Astrocyte (in vitro differentiated cells and primary cell): Measurements from ENCODE around the gene DMWD. TPM values are rescaled to one million over a fixed set of nuclear protein-coding genes. Genes with fewer than 3 reads are reported as not detected.

Experiments used
- DNase-seq: peaks from one replicate; pipeline ENCODE4 v3.0.0-alpha.2; 2010; ENCODE audit warnings: low read depth
- FAIRE-seq: peaks from 2 replicates; lab custom pipeline; 2011; peaks lifted over from hg19 to GRCh38; lab: Jason Lieb, UNC
- H2AFZ ChIP-seq: 2 replicates; pipeline ENCODE4 v1.6.0; 2012; ENCODE audit warnings: low read depth, low read length, inconsistent platforms
- H3K27ac ChIP-seq: 2 replicates; pipeline ENCODE4 v1.5.1; 2011; ENCODE audit warnings: low read depth, low read length, inconsistent platforms
- H3K27me3 ChIP-seq: 2 replicates; pipeline ENCODE4 v1.6.0; 2011; ENCODE audit warnings: low read length, inconsistent platforms; ENCODE audit not compliant: insufficient read depth
- H3K36me3 ChIP-seq: 2 replicates; pipeline ENCODE4 v1.5.1; 2011; ENCODE audit warnings: low read length, inconsistent platforms; ENCODE audit not compliant: insufficient read depth
- H3K4me1 ChIP-seq: 2 replicates; pipeline ENCODE4 v1.5.1; 2011; ENCODE audit warnings: low read length, inconsistent platforms; ENCODE audit not compliant: insufficient read depth
- H3K4me2 ChIP-seq: 2 replicates; pipeline ENCODE4 v1.6.0; 2012; ENCODE audit warnings: low read length, inconsistent platforms
- H3K4me3 ChIP-seq: 2 replicates; pipeline ENCODE4 v1.5.1; 2011; ENCODE audit warnings: low read depth, mild to moderate bottlenecking, low read length, inconsistent platforms; ENCODE audit not compliant: insufficient read depth
- H3K79me2 ChIP-seq: 2 replicates; pipeline ENCODE4 v1.6.0; 2012; ENCODE audit warnings: mild to moderate bottlenecking, low read length, inconsistent platforms; ENCODE audit not compliant: insufficient read depth
- H3K9ac ChIP-seq: 2 replicates; pipeline ENCODE4 v1.6.0; 2012; ENCODE audit warnings: mild to moderate bottlenecking, low read length, inconsistent platforms
- H3K9me3 ChIP-seq: 2 replicates; pipeline ENCODE4 v1.5.1; 2012; ENCODE audit warnings: low read depth, mild to moderate bottlenecking, low read length, inconsistent platforms; ENCODE audit not compliant: insufficient read depth
- H4K20me1 ChIP-seq: 2 replicates; pipeline ENCODE4 v1.6.0; 2012; ENCODE audit warnings: low read length, inconsistent platforms; ENCODE audit not compliant: insufficient read depth
- H3K27ac Mint-ChIP-seq: one replicate; pipeline ENCODE4 v1.8.0; 2021; ENCODE audit warnings: mild to moderate bottlenecking, mixed read lengths; ENCODE audit not compliant: unreplicated experiment
- H3K27me3 Mint-ChIP-seq: one replicate; pipeline ENCODE4 v1.8.0; 2021; ENCODE audit warnings: low read depth, mixed read lengths; ENCODE audit not compliant: unreplicated experiment
- H3K36me3 Mint-ChIP-seq: one replicate; pipeline ENCODE4 v1.8.0; 2021; ENCODE audit warnings: low read depth, mixed read lengths; ENCODE audit not compliant: unreplicated experiment
- H3K4me1 Mint-ChIP-seq: one replicate; pipeline ENCODE4 v1.8.0; 2021; ENCODE audit warnings: low read depth, mixed read lengths; ENCODE audit not compliant: unreplicated experiment
- H3K4me3 Mint-ChIP-seq: one replicate; pipeline ENCODE4 v1.8.0; 2021; ENCODE audit warnings: mild to moderate bottlenecking, moderate library complexity, mixed read lengths; ENCODE audit not compliant: unreplicated experiment
- H3K9me3 Mint-ChIP-seq: one replicate; pipeline ENCODE4 v1.8.0; 2021; ENCODE audit warnings: mild to moderate bottlenecking, mixed read lengths; ENCODE audit not compliant: unreplicated experiment
- CTCF ChIP-seq: IDR thresholded peaks from 2 replicates; pipeline ENCODE4 v1.5.1; 2011; ENCODE audit warnings: low read depth, mild to moderate bottlenecking, inconsistent platforms, low read length, moderate library complexity; ENCODE audit not compliant: insufficient read depth
- EZH2 ChIP-seq: IDR thresholded peaks from 2 replicates; pipeline ENCODE4 v1.6.1; 2012; ENCODE audit warnings: mild to moderate bottlenecking, low read length, inconsistent platforms; ENCODE audit not compliant: insufficient read depth
- total RNA-seq: library from RNA; stranded (reverse); gene quantifications from 2 replicates; pipeline ENCODE4 v1.2.1, GENCODE V29; 2021

The DMWD gene
- total RNA-seq, 1 donor from 2014 or later = 69.0 TPM

- no peaks in the 10 kb centered on the region for H3K36me3 Mint-ChIP-seq
Observed at GRCh38 chr19:45764945-45765701, 27.5 kb downstream of the DMWD start.

GRCh38 chr19:45764475-45764874 lies 28.2 kb downstream of the DMWD start:
- no peaks in the 10 kb centered on the region for H3K36me3 ChIP-seq
- Mint-ChIP-seq H3K36me3 (no peaks in the 10 kb centered on the region), H3K4me3 (peak overlapping the region; percentile 72), H3K9me3 (no peaks in the 10 kb centered on the region), H3K27me3 (peaks cover 3% of the 10 kb centered on the region), H3K4me1 (peaks cover 8% of the 10 kb centered on the region), H3K27ac (no peak overlapping the region)
- FAIRE-seq = no peak
- H3K4me2 ChIP-seq = peak overlapping the region; percentile 13
- peaks cover 27% of the 10 kb centered on the region for H3K4me1 ChIP-seq
- H3K27ac ChIP-seq = no peak overlapping the region
- H3K79me2 ChIP-seq = peaks cover 12% of the 10 kb centered on the region
- H3K9me3 ChIP-seq = no peaks in the 10 kb centered on the region
- no peak overlapping the region for H2AFZ ChIP-seq
- TF ChIP-seq CTCF (no peak), EZH2 (no peak)
- H3K4me3 ChIP-seq = no peak overlapping the region
- peak overlapping the region; percentile 9 for H3K9ac ChIP-seq
- DNase-seq = no peak
- no peaks in the 10 kb centered on the region for H4K20me1 ChIP-seq
- no peaks in the 10 kb centered on the region for H3K27me3 ChIP-seq

More at GRCh38 chr19:45764945-45765701, 27.5 kb downstream of the DMWD start:
- peaks cover 32% of the 10 kb centered on the region for H3K4me1 ChIP-seq
- no peak for DNase-seq
- H3K4me3 ChIP-seq = no peak overlapping the region
- H3K27ac ChIP-seq = no peak overlapping the region
- no peaks in the 10 kb centered on the region for H3K27me3 ChIP-seq
- H2AFZ ChIP-seq = no peak overlapping the region
- H3K36me3 ChIP-seq = no peaks in the 10 kb centered on the region
- TF ChIP-seq CTCF = no peak
- no peak for TF ChIP-seq EZH2
- H3K4me2 ChIP-seq = peak overlapping the region; percentile 19
- FAIRE-seq = no peak
- Mint-ChIP-seq H3K4me3 (peak overlapping the region; percentile 72), H3K27ac (peak overlapping the region; percentile 93), H3K4me1 (peaks cover 8% of the 10 kb centered on the region), H3K27me3 (peaks cover 2% of the 10 kb centered on the region), H3K9me3 (no peaks in the 10 kb centered on the region)
- H3K9ac ChIP-seq = peak overlapping the region; percentile 9
- H3K9me3 ChIP-seq = no peaks in the 10 kb centered on the region
- peaks cover 12% of the 10 kb centered on the region for H3K79me2 ChIP-seq
- H4K20me1 ChIP-seq = peaks cover 3% of the 10 kb centered on the region

- DNase-seq = no peak
- H3K27ac Mint-ChIP-seq = peak overlapping the region; percentile 26
- H3K9ac ChIP-seq = no peak overlapping the region
- no peak overlapping the region for H3K4me3 Mint-ChIP-seq
- no peak overlapping the region for H3K4me3 ChIP-seq
- H3K4me2 ChIP-seq = no peak overlapping the region
- H3K27me3 Mint-ChIP-seq = peaks cover 5% of the 10 kb centered on the region
- peaks cover 8% of the 10 kb centered on the region for H3K4me1 Mint-ChIP-seq
- no peaks in the 10 kb centered on the region for H3K9me3 Mint-ChIP-seq
- H2AFZ ChIP-seq = no peak overlapping the region
- no peak for FAIRE-seq
- TF ChIP-seq CTCF = no peak
- TF ChIP-seq EZH2 = no peak
- H3K36me3 Mint-ChIP-seq = no peaks in the 10 kb centered on the region
- no peaks in the 10 kb centered on the region for H3K27me3 ChIP-seq
- no peaks in the 10 kb centered on the region for H4K20me1 ChIP-seq
- H3K4me1 ChIP-seq = peaks cover 27% of the 10 kb centered on the region
- H3K36me3 ChIP-seq = no peaks in the 10 kb centered on the region
- peaks cover 12% of the 10 kb centered on the region for H3K79me2 ChIP-seq
- no peak overlapping the region for H3K27ac ChIP-seq
- H3K9me3 ChIP-seq = no peaks in the 10 kb centered on the region
Observed at GRCh38 chr19:45763691-45764294, 28.9 kb downstream of the DMWD start.
